HG03045 (cell line): ENCODE results near the gene SMIM41.

ENCODE experiments used
- ATAC-seq: cut with Tn5 transposase; IDR thresholded peaks from one replicate; pipeline ENCODE4 v1.9.1; 2021; ENCODE audit warnings: mild to moderate bottlenecking, moderate library complexity; ENCODE audit not compliant: unreplicated experiment

SMIM41 gene

DNA sequence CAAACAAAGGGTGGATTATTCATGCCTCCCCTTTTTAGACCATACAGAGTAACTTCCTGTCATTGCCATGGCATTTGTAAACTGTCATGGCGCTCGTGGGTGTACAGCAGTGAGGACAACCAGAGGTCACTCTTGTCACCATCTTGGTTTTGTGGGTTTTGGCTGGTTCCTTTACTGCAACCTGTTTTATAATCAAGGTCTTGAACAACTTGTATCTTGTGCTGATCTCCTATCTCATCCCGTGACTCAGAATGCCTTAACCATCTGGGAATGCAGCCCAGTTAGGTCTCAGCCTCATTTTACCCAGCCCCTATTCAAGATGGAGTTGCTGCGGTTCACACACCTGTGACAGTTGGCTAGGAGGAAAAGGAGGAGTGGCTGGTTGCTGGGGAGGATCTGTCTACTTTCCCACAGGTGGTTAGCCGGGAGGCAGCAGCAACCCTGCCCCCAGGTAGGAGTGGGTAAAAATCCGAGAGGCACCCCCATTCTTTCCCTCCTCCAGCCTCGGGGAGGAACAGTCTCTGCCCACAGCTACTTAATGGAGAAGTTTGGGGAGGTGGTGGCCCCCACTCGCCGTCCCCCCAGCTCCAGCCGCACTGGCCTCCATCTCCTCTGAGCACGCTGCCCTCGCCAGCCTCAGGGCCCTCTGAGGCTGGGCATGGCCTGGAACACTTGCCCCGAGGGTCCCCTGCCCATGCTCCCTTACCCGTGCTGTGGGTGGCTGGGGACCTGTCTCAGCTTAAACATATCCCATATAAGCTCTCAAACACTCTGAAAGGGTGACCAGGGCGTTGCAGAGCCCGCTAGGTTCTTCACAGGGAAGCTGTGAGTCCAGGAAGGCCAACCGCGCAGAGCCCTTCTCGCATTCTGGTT lies 41.7 kb downstream of the SMIM41 start:
- ATAC-seq: no peak

DNA sequence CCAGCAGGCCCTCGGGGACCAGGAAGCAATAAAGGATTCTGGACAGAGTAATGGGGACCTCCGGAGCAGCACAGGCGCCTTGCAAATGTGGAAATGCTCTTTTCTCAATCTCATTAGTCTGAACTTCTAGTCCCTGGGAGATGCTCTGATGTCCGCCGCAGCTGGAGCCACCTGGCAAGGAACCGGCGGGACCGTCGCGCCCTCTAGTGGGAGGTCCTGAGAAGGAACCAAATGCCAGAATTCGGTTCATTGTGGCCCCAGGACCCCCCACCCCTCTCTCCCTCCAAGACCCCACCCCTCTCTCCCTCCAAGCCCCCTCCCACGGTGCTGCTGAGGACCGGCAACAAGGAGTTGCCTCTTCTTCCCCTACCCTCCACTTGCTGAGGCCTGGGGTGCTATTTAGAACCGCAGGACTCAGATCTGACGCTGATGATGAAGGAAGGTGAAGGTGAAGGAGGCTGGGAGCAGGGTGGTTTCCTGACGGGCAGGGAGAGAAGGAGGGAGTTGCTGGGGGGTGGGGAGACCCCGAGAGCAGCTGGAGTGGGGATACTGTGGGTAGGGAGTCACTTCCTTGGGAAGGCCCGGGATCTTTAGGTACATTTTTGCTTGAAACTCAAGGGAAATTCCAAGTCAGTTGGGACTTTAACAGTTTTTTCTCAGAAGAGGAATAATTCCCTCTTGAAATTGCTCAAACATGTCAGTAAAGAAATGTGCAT lies 42.5 kb downstream of the SMIM41 start:
- ATAC-seq: no peak

DNA sequence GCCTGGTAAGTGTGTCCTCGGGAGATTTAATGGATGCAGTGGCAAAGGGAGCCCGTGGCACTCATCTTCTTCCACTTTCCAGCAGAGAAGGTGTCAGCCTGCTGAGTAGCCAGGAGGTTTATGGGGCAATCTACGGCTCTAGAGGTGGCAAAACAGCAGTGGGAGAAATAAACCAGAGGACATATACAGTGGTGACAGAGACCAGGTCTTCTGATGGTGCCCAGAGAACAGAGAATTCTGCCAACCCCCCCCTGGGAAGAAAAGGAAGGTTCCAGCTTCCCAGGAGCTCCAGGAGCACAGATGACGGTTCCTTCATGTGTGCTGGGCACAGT lies 43.0 kb downstream of the SMIM41 start:
- ATAC-seq: no peak

DNA sequence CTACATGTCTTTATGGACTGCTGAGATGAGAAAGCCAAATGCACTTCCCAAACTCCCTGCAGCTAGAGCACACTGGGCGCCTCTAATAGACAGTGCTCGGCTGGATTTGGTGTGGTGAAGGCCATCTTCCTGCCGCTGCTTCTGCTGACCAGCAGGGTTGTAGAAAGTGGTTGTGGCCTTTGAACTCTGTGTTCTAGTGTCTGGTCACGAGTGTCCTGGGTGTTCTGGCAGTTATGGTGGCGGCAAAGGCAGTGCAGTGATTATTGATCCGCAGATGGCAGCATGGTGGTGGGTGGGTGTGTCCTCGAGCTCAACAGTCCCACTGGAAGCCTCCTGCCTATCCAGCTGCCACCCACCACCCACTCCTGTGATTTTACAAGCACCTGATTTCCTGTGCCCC lies 43.4 kb downstream of the SMIM41 start:
- no peak for ATAC-seq

DNA sequence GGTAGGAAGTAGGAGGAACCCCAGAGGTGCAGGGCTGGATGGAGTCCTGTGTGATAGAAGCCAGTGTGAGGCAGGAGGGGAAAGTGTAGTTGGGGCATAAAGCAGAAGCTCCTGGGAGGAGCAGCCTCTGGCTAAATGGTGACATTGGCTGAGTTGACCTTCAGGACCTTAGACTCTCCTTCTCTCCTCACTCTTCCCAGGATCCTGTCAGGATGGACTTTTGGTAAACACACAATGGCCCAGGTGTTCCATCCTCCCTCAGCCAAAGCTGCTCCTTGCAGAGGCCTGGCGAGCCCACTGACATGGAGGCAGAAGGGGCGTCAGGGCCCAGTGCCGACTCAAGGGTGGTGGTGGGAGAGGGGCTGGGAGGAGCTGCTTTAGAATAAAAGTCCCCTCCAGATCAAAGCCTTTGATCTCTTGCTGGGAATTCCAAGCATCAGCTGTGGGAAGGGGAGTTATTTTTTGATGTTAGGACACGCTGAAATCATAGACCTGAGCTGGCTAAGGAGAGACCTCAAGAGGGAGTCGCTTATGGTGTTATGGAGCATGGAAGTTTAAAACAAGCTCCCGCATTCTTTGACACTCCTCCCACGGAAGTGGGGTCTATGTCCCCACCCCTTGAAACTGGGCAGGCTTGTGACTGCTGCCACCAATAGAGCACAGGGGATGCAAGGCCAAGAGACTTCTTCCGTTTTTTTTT lies 44.1 kb downstream of the SMIM41 start:
- ATAC-seq: no peak

DNA sequence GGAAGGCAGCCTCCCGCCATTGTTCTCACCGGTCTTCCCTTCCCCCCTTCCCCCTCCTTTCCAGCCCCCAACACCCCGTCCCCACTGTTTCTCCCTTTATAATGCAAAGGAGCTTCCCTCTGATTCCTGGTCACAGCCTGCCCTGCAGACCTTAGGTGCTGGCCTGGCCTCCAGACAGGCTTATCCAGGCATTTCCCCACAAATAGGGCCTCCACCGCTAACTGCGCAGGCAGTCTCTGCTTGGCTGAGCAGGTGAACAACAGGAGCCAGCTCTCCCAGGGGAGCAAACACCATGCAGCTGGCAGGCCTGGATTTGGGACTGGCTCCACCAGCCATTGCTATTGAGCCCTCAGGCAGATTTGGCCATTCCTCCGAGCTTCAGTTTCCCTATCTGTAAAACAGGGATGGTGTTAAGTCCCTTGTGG lies 46.0 kb downstream of the SMIM41 start:
- no peak for ATAC-seq

DNA sequence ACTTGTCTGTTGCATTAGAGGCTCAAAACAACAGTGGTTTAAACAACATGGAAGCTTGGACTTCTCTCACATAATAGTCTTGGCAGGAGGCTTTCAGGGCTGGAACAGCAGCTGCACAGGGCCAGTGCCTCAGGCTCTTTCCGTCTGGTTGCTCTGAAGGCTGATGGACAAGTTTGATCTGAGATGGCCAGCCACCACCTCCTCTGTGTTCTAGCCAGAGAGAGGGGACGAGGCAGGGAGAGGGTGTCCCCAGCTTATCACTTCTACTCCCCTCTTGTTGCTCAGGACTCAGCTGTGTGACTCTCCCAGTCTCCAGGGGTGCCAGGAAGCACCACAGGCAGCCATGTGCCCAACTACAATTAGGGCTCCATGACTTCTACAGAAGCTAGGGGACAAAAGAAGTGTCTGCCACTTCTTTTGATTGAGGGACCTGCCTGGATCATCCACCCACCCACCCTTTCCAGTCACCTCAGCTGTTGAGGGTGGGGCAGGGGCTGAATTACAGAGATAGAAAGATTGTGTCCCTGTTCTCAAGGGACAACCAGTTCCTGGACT lies 46.6 kb downstream of the SMIM41 start:
- ATAC-seq: no peak

DNA sequence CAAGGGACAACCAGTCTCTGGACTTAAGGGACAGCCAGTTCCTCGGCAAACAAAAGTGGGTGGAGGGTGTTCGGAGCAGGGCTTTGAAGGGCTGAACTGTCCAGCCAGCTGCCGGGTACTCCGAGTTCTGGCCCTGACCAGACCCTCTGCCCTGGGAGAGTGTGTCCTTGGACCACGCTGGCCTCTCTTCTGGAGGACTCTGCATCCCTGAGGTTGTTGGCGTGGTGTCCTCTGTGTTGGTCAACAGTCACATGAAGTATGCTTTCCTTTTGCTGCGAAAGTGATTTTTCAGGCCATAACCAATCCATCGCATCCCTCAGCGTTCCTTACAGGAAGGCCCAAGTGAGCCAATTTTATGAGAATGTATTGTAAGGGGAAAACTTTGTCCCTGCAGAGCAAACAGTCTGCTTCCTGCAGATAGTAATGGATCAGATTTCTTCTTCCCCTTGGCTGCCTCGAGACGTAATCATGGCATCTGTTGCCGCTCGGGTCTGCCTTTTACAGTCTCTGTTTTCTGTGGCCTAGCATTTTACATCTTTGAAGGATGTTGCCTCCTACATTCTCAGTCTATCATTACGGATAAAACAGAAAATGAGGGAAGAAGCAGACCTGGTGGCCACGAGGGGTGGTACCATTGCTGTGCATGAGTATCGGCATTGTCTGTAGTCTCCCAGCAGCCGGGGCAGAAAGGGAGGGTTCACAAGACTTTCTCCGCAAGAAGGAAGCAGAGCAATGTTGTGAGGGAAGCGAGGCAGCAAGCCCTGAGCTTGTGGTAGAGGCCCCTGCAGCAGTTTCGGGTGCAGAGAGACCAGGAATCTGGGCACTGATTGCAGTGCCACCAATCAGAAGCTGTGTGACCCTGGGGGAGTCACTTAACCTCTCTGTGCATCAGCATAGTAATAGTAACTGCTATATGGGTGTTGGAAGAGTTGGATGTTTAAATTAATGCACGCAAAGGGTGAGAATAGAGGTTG lies 47.4 kb downstream of the SMIM41 start:
- ATAC-seq: no peak

DNA sequence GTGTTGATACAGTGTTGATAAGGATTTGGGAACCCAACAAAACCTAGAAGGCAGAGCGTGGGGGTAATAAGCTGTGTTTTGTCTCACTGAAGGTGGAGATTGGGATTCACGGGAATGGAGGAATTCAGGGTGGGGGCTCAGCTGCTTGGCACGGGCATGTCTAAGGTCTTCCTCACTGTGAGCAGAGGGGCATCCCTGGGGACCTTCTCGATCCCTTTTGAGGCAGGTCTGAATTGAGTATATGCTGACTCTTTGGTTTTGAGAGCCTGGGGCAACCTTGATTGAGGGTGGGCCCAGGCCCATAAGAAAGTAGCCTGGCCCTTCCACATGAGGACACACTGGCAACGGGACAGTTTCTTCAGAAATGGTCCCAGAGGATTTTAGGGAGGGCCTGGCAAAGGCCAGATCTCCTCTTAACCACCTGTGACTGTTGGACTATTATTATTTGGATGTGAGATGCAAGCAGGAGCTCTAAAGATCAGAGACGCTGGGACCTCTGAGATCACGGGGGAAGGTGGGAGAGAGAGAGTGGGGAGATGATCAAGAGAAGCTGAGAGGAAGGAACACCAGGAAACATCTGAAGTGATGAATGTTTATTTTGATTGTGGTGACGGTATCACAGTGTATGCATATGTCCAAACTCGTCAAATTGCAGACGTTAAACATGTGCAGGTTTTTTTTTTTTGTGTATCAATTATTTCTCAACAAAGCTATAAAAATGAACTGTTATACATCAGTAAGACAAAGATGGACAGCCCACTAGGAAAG lies 48.4 kb downstream of the SMIM41 start:
- no peak for ATAC-seq

DNA sequence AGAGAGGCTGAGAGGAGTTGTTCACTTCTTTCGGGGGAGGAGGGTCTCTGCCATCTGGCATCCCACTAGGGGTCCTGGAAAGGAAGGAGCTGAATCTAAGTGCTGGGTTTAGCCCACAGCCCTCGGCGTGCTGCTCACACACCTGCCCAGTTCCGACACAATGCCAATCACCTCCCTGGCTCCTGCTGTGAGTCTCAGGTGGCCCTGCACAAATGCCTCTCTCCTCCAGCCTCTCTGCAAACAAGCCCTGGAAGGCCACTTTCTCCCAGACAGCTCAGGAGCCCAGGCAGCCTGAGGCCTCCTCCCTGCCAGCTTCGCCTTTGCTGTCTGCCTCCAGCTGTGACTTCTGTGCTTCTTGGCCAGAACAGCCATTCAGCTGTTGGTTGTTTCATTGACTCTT lies 51.2 kb downstream of the SMIM41 start:
- no peak for ATAC-seq

DNA sequence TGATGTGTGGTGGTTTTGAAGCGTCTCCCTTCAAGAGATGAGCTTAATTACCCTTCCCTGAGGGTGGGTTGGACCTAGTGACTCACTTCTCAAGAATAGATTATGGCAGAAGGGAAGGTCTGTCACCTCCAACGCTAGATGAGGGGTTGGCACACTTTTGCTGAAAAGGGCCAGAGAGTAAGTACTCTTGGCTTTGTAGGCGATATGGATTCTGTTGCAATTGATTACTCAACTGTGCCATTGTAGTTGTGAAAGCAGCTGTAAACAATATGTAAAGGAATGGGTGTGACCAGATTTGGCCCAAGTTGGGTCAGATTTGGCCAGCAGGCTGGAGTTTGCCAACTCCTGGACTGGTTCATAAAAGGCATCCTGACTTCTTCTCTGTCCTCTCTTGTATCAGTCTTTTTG lies 53.3 kb downstream of the SMIM41 start:
- no peak for ATAC-seq

DNA sequence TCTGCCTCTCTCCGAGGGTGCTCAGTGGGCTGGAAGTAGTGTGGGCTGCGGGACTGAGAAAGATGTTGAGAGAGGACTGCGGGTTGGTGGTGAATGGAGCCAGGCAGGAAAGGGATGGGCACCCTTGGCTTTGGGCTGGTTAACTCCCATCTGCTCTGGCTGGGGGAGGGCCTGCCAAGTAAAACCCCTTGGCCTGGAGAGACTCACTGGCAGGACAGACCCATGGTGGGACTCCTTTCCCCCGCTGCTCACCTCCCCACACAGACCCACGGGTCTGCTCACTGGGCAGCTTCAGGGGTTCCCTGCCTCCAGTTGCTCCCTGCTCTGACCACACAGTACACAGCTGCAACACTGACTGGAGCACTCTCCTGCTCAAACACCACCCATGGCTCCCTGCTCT lies 58.2 kb downstream of the SMIM41 start:
- ATAC-seq: no peak

DNA sequence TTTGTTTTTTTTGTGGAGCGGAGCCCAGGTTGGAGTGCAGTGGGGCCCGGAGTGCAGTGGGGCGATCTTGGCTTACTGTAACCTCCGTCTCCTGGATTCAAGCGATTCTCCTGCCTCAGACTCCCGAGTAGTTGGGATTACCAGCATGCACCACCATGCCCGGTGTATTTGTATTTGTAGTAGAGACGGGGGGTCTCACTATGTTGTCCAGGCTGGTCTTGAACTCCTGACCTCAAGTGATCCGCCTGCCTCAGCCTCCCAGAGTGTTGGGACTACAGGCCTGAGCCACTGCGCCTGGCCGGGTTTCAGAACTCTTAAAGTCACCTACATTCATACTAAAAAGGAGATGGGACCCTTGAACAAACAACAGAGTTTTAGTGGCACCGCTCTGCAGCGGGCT lies 59.6 kb downstream of the SMIM41 start:
- no peak for ATAC-seq

DNA sequence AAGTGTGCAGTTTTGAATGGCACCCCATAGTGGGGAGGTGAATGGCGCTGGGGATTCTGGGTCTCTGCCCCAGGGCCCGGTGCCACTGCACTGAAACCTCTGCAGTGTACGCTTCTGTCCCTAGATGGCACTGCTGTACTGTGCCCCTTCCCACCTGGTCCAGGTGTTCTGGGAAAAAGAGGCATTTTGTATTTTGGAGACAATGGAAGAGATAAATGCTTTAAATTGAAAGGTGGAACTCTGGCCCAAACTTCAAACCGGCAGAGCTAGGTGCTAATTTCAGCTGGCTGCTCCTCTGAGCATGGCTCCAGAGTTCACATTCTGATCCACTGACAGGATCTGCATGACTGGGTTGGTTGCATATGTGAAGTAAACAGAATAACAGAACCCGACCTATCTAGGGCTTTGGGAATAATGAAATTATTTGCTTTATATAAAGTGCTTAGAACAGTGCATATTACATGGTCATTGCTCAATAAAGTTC lies 60.1 kb downstream of the SMIM41 start:
- ATAC-seq: no peak

DNA sequence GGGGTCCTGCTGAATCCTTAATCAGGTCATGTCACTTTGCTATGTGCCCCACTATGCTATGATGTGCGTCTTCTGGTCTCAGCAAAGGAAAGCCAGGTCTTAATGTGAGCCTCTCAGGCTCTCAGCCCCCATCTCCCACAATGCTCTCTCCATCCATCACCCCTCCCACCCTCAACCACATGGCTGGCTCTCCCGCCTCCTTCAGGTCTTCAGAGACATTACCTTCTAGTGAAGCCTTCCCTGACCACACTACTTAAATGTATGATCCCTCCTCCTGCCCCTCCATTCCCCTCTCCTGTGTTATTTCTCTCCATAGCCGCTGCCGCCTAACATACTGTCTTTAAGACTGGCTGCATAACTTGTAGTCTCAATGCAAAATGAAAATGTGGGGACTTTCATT lies 61.8 kb downstream of the SMIM41 start:
- no peak for ATAC-seq

DNA sequence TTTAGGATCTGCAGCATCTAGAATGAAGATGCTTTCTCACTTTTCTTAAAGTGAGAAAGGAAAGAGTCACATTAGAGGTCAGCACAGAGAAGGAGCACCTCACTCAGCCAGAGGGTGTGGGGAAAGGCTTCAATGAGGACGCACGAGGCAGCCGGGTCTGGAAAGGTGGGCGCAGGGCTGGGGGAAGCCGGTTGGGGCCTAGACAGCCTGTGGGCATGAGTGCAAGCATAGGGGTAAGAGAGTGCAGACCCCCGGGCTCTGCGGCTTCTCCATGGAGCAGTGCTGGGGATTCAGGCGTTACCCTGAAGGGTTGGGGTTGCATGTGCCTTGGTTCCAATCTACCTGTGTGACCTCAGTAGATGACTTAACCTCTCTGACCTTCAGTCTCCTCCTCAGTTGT lies 62.4 kb downstream of the SMIM41 start:
- ATAC-seq: no peak

DNA sequence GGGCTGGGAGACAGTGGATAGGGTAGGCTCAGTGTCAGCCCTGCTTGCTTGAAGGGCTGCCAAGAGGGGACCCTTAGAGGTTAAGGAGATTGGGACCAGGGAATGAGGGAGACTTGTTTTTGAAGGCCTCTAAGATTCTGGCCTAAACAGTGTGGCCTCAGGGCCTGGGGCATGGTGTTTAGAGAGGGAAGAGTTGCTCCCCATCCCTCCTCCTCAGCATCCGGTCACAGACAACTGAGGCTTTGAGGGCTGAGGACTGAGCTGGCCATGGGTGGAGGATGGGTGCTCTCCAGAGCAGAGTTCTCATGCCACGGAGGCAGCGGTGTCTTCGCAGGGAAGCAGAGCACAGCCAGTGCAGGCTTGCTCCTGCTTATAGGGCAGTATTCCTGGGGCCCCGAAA lies 62.9 kb downstream of the SMIM41 start:
- no peak for ATAC-seq

DNA sequence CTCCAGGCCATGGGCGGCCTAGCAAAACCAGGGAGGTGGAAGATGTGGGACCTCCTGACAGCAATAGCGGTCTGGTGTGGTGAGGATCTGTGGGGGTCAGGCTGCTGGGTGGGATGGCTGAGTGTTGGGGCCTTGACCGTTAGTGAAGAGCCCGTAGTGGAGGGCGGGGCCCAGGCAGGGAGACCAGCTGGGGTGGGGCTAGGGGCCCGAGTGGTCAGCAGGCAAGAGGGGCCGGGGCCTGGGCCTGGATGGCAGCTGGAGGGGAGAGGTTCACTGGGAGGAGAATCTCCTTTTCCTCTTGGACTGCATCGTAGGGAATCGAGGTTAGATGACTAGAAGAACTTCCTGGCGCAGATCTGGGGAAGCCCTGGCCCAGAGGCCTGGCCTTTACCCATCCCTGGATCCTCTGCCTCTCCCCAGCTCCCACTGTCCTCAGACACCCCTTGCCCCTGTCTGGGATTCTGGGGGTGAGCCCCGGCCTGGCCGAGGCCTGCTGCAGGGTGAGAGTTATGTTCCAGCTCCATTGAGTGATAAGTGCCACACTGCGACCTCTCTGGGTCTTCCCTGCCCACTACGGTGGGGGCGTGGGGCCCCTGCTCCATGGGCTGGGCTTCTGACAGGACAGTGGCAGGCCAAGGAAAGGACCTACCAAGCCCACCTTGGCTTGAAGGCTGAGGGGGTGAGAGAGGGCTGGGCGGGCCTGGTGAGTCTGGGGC lies 65.2 kb downstream of the SMIM41 start:
- no peak for ATAC-seq
